Loucy (cell line): ENCODE results near the gene PHACTR2.

ENCODE experiments used
- H2AFZ ChIP-seq: fragments of 200-600 bp; sonication (generic); 2 replicates; pipeline ENCODE4 v1.6.0; 2016; ENCODE audit warnings: antibody characterized with exemption, mild to moderate bottlenecking, low read length, moderate library complexity
- H3F3A ChIP-seq: fragments of 200-600 bp; 2 replicates; pipeline ENCODE4 v1.6.0; 2016; ENCODE audit warnings: antibody characterized with exemption, low read depth, mild to moderate bottlenecking
- H3K27me3 ChIP-seq: fragments of 200-600 bp; sonication (generic); 2 replicates; pipeline ENCODE4 v1.6.1; 2014; ENCODE audit warnings: low read length, mild to moderate bottlenecking; ENCODE audit not compliant: insufficient read depth, poor library complexity, severe bottlenecking
- H3K36me3 ChIP-seq: fragments of 200-600 bp; sonication (generic); 2 replicates; pipeline ENCODE4 v1.6.1; 2016; ENCODE audit warnings: low read length; ENCODE audit not compliant: insufficient read depth
- H3K4me1 ChIP-seq: fragments of 200-600 bp; sonication (generic); 2 replicates; pipeline ENCODE4 v1.5.1; 2014; ENCODE audit warnings: low read length, mild to moderate bottlenecking; ENCODE audit not compliant: insufficient read depth, poor library complexity, severe bottlenecking
- H3K4me2 ChIP-seq: fragments of 200-600 bp; sonication (generic); 2 replicates; pipeline ENCODE4 v1.6.0; 2014; ENCODE audit warnings: antibody characterized with exemption, low read length, low read depth, mild to moderate bottlenecking; ENCODE audit not compliant: poor library complexity, severe bottlenecking
- H3K4me3 ChIP-seq: fragments of 200-600 bp; sonication (generic); 2 replicates; pipeline ENCODE4 v1.5.1; 2014; ENCODE audit warnings: low read length, mild to moderate bottlenecking, mixed read lengths; ENCODE audit not compliant: poor library complexity, severe bottlenecking
- H3K79me2 ChIP-seq: fragments of 200-600 bp; sonication (generic); 2 replicates; pipeline ENCODE4 v1.6.1; 2014; ENCODE audit warnings: low read length; ENCODE audit not compliant: insufficient read depth
- H3K9ac ChIP-seq: fragments of 200-600 bp; sonication (generic); 2 replicates; pipeline ENCODE4 v1.6.0; 2014; ENCODE audit warnings: mild to moderate bottlenecking, low read depth, low read length, moderate library complexity; ENCODE audit not compliant: poor library complexity, severe bottlenecking
- H3K9me2 ChIP-seq: fragments of 200-600 bp; sonication (generic); replicated peaks from 2 replicates; pipeline ENCODE4 v1.6.1; 2016; ENCODE audit warnings: low read depth, low read length, mixed read lengths
- H3K9me3 ChIP-seq: fragments of 200-600 bp; sonication (generic); 2 replicates; pipeline ENCODE4 v1.6.1; 2014; ENCODE audit warnings: mild to moderate bottlenecking, antibody characterized with exemption, low read length, low read depth; ENCODE audit not compliant: insufficient read depth
- H4K20me1 ChIP-seq: fragments of 200-600 bp; sonication (generic); 2 replicates; pipeline ENCODE4 v1.6.0; 2014; ENCODE audit warnings: antibody characterized with exemption, low read length, mild to moderate bottlenecking; ENCODE audit not compliant: insufficient read depth, poor library complexity, severe bottlenecking
- CTCF ChIP-seq: fragments of 200-600 bp; sonication (generic); conservative IDR thresholded peaks from 2 replicates; pipeline ENCODE4 v1.5.1; 2014; ENCODE audit warnings: mild to moderate bottlenecking, antibody characterized with exemption, low read length
- EZH2phosphoT487 ChIP-seq: fragments of 200-600 bp; IDR thresholded peaks from 2 replicates; pipeline ENCODE4 v1.6.1; 2018; ENCODE audit warnings: antibody characterized with exemption, mild to moderate bottlenecking, moderate library complexity, borderline replicate concordance

The PHACTR2 gene

GRCh38 chr6:143840595-143841265 is 163.0 kb downstream of the PHACTR2 start:
- Histone ChIP-seq H3K9me2 (no peaks in the 10 kb centered on the region), H3K27me3 (no peaks in the 10 kb centered on the region), H4K20me1 (peaks cover 11% of the 10 kb centered on the region), H3K36me3 (peaks cover 1% of the 10 kb centered on the region; the same call in 1 of the 2 replicates), H3K4me1 (peaks cover 20% of the 10 kb centered on the region), H3K9ac (no peak overlapping the region), H3K4me2 (no peak overlapping the region), H2AFZ (no peak overlapping the region), H3K9me3 (no peaks in the 10 kb centered on the region), H3K79me2 (peaks cover 27% of the 10 kb centered on the region), H3F3A (no peaks in the 10 kb centered on the region), H3K4me3 (no peak overlapping the region)
- TF ChIP-seq EZH2phosphoT487 = no peak
- TF ChIP-seq CTCF = no peak

- H3K9ac ChIP-seq = peak overlapping the region; percentile 92
- H3K4me2 ChIP-seq = peak overlapping the region; percentile 84
- no peaks in the 10 kb centered on the region for H3K27me3 ChIP-seq
- H4K20me1 ChIP-seq = peaks cover 11% of the 10 kb centered on the region
- no peaks in the 10 kb centered on the region for H3K9me3 ChIP-seq
- peaks cover 43% of the 10 kb centered on the region for H3K79me2 ChIP-seq
- H3K36me3 ChIP-seq = peaks cover 18% of the 10 kb centered on the region
- TF ChIP-seq CTCF (no peak), EZH2phosphoT487 (no peak)
- H3K9me2 ChIP-seq = no peaks in the 10 kb centered on the region
- peak overlapping the region; percentile 98 for H2AFZ ChIP-seq
- peaks cover 25% of the 10 kb centered on the region for H3K4me1 ChIP-seq
- H3K4me3 ChIP-seq = peak overlapping the region; percentile 90
- no peaks in the 10 kb centered on the region for H3F3A ChIP-seq
These were observed 164.7 kb downstream of the PHACTR2 start for GRCh38 chr6:143842461-143842901.

GRCh38 chr6:143842902-143843676 is 165.3 kb downstream of the PHACTR2 start, which contains the start of gene LTV1:
Gene LTV1 (plus strand): TSS chr6:143843338. CDS start chr6:143843478, 140 bp downstream.
- peak within 1 kb of the TSS; percentile 90 for H3K4me3 ChIP-seq
- TF ChIP-seq CTCF (no peak), EZH2phosphoT487 (no peak)
- peaks cover 45% of the 10 kb centered on the region for H3K79me2 ChIP-seq

More at GRCh38 chr6:143842902-143843676, 165.3 kb downstream of the PHACTR2 start, which contains the start of gene LTV1:
- H3K9ac ChIP-seq = peak within 1 kb of the TSS; percentile 92
- peaks cover 25% of the 10 kb centered on the region for H3K4me1 ChIP-seq
- no peaks in the 10 kb centered on the region for H3K9me3 ChIP-seq
- peaks cover 23% of the 10 kb centered on the region for H3K36me3 ChIP-seq
- no peaks in the 10 kb centered on the region for H3K9me2 ChIP-seq
- H3K4me2 ChIP-seq = peak within 1 kb of the TSS; percentile 96
- peak within 1 kb of the TSS; percentile 98 for H2AFZ ChIP-seq
- no peaks in the 10 kb centered on the region for H3F3A ChIP-seq
- H4K20me1 ChIP-seq = peaks cover 11% of the 10 kb centered on the region
- no peaks in the 10 kb centered on the region for H3K27me3 ChIP-seq
